Osteoblast (primary cell): Measurements from ENCODE around the gene GALR3. TPM values are rescaled to one million over a fixed set of nuclear protein-coding genes. Genes with fewer than 3 reads are reported as not detected.

ENCODE experiments used
- DNase-seq: peaks from one replicate; pipeline ENCODE4 v3.0.0; 2011; ENCODE audit warnings: low spot score, mixed read lengths; ENCODE audit not compliant: insufficient read length; ENCODE audit errors: missing footprints
- H2AFZ ChIP-seq: 2 replicates; pipeline ENCODE4 v1.6.0; 2011; ENCODE audit warnings: mild to moderate bottlenecking, low read length
- H3K27ac ChIP-seq: 2 replicates; pipeline ENCODE4 v1.5.1; 2011; ENCODE audit warnings: mild to moderate bottlenecking, low read depth, low read length, moderate library complexity
- H3K27me3 ChIP-seq: 2 replicates; pipeline ENCODE4 v1.6.0; 2012; ENCODE audit warnings: mild to moderate bottlenecking, control low read depth, inconsistent platforms, low read length, moderate library complexity; ENCODE audit not compliant: insufficient read depth
- H3K36me3 ChIP-seq: 2 replicates; pipeline ENCODE4 v1.5.1; 2011; ENCODE audit warnings: mild to moderate bottlenecking, low read length, control low read depth, moderate library complexity; ENCODE audit not compliant: insufficient read depth
- H3K4me1 ChIP-seq: 2 replicates; pipeline ENCODE4 v1.5.1; 2011; ENCODE audit warnings: mild to moderate bottlenecking, low read length, control low read depth, moderate library complexity; ENCODE audit not compliant: insufficient read depth
- H3K4me2 ChIP-seq: 2 replicates; pipeline ENCODE4 v1.6.0; 2011; ENCODE audit warnings: mild to moderate bottlenecking, low read length; ENCODE audit not compliant: insufficient read depth
- H3K4me3 ChIP-seq: fragments of 200-600 bp; sonication (generic); 3 replicates; pipeline ENCODE4 v1.5.1; 2012; ENCODE audit warnings: mild to moderate bottlenecking, low read length, inconsistent platforms; ENCODE audit not compliant: insufficient read depth
- H3K79me2 ChIP-seq: 2 replicates; pipeline ENCODE4 v1.6.0; 2012; ENCODE audit warnings: mild to moderate bottlenecking, low read length, control low read depth, inconsistent platforms; ENCODE audit not compliant: insufficient read depth
- H3K9me3 ChIP-seq: 2 replicates; pipeline ENCODE4 v1.5.1; 2011; ENCODE audit warnings: low read depth, low read length, control low read depth
- H4K20me1 ChIP-seq: 2 replicates; pipeline ENCODE4 v1.6.0; 2012; ENCODE audit warnings: mild to moderate bottlenecking, low read length, control low read depth; ENCODE audit not compliant: insufficient read depth
- CTCF ChIP-seq: IDR thresholded peaks from 2 replicates; pipeline ENCODE4 v1.5.1; 2011; ENCODE audit warnings: mild to moderate bottlenecking, low read depth, low read length, moderate library complexity; ENCODE audit errors: extremely low read depth
- total RNA-seq: library from RNA; depleted of rRNA; stranded (reverse); fragments of >200 nt; gene quantifications from 2 replicates; pipeline ENCODE4 v1.2.3, GENCODE V29; 2012

Gene GALR3
- total RNA-seq, 1 donor = not detected

DNA sequence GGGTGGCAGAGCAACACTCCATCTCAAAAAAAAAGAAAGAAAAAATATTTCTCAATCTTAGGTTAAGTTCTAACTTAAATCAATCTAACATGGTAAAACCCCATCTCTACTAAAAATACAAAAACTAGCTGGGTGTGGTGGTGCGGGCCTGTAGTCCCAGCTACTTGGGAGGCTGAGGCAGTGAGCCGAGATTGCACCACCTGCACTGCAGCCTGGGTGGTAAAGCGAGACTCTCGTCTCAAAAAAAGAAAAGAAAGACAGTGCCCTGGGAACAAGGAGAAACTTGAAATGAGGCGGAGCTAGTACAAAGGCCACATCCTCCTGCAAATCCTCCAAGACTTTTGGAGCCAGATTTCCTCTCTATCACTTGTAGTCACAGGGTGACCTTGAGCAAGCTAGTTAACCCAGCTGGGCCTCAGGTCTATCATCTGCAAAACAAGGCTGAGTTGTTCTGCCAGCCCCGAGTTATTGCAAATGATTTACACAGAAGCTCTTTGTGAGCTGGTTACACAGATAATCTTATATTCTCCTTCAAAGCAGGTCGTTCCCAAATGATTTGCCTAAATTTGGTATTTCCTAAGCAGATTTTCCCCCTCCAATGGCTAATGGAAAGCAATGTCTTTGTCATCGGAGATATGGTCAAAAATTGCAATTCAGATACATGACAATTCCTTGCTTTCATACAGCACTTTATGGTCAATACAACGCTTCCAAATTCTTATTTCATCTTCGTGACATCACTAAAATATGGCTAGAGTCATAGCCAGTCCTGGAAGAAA is 19.0 kb downstream of the GALR3 start:
- Histone ChIP-seq H3K4me2 (peak overlapping the region; percentile 93), H3K4me1 (peaks cover 12% of the 10 kb centered on the region), H3K9me3 (no peaks in the 10 kb centered on the region), H3K4me3 (no peak overlapping the region), H4K20me1 (peaks cover 23% of the 10 kb centered on the region), H3K36me3 (peaks cover 25% of the 10 kb centered on the region), H3K27ac (peak overlapping the region; percentile 27), H3K79me2 (peaks cover 36% of the 10 kb centered on the region), H3K27me3 (no peaks in the 10 kb centered on the region), H2AFZ (no peak overlapping the region)
- TF ChIP-seq CTCF = no peak
- peak; percentile 18 for DNase-seq

GRCh38 chr22:37843741-37844089 is 20.5 kb downstream of the GALR3 start:
- H3K9me3 ChIP-seq = no peaks in the 10 kb centered on the region
- peak overlapping the region; percentile 85 for H2AFZ ChIP-seq
- H3K27me3 ChIP-seq = no peaks in the 10 kb centered on the region
- peaks cover 12% of the 10 kb centered on the region for H3K36me3 ChIP-seq
- H4K20me1 ChIP-seq = peaks cover 19% of the 10 kb centered on the region
- peak overlapping the region; percentile 71 for H3K27ac ChIP-seq
- H3K79me2 ChIP-seq = peaks cover 39% of the 10 kb centered on the region
- H3K4me1 ChIP-seq = peaks cover 12% of the 10 kb centered on the region
- peak overlapping the region; percentile 92 for H3K4me3 ChIP-seq
- peak; percentile 93 for DNase-seq
- H3K4me2 ChIP-seq = peak overlapping the region; percentile 93
- no peak for TF ChIP-seq CTCF

DNA sequence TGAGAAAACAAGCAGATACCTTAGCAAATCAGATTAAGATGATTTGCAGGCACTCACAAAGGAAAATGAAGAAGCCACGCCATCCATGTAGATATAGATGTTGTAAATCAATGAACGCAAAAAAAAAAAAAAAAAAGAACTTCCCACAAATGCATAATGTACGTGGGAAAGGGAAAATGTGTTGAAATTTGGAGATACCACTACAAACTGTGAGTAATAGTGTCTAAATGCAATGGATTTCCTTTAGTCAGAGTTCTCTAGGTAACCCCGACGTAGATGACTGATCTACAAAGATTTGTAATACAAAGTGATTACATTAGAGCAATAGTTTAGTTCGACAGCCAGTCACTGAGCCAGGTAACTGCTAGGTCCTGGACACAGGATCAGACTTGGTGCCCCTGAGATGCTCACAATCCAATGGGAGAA is 21.7 kb downstream of the GALR3 start:
- peak overlapping the region; percentile 26 for H3K27ac ChIP-seq
- H3K4me1 ChIP-seq = peaks cover 14% of the 10 kb centered on the region
- no peak for DNase-seq
- H3K9me3 ChIP-seq = no peaks in the 10 kb centered on the region
- peak overlapping the region; percentile 93 for H3K4me2 ChIP-seq
- no peak for TF ChIP-seq CTCF
- H3K79me2 ChIP-seq = peaks cover 42% of the 10 kb centered on the region
- H3K36me3 ChIP-seq = peaks cover under 1% of the 10 kb centered on the region
- H2AFZ ChIP-seq = peak overlapping the region; percentile 70
- peaks cover 19% of the 10 kb centered on the region for H4K20me1 ChIP-seq
- no peaks in the 10 kb centered on the region for H3K27me3 ChIP-seq
- H3K4me3 ChIP-seq = peak overlapping the region; percentile 92

GRCh38 chr22:37846433-37846832 is 23.3 kb downstream of the GALR3 start:
- Histone ChIP-seq H3K36me3 (peaks cover 10% of the 10 kb centered on the region), H3K4me2 (no peak overlapping the region), H3K4me3 (no peak overlapping the region), H3K79me2 (peaks cover 47% of the 10 kb centered on the region), H3K4me1 (peaks cover 21% of the 10 kb centered on the region), H2AFZ (no peak overlapping the region), H3K27ac (no peak overlapping the region), H4K20me1 (peaks cover 16% of the 10 kb centered on the region), H3K27me3 (no peaks in the 10 kb centered on the region), H3K9me3 (no peaks in the 10 kb centered on the region)
- DNase-seq = no peak
- no peak for TF ChIP-seq CTCF
